Sigmoid colon (tissue), 4 donors: ENCODE data around the gene RHBG.

Experiments
- EP300 ChIP-seq, 4 donors: sonication (generic); formaldehyde crosslinking; IDR thresholded peaks; one replicate each; pipeline ENCODE4 v1.6.1; 2017; ENCODE audit warnings: antibody characterized with exemption in 4 of 4
- POLR2A ChIP-seq, 2 donors: fragments of 450-650 bp; IDR thresholded peaks; one replicate each; pipeline ENCODE4 v1.6.1; 2016; ENCODE audit warnings: antibody characterized with exemption in 2 of 2, mild to moderate bottlenecking in 2 of 2, moderate library complexity in 2 of 2
- POLR2AphosphoS5 ChIP-seq, 4 donors: sonication (generic); formaldehyde crosslinking; IDR thresholded peaks; one replicate each; pipeline ENCODE4 v1.6.1; 2017; ENCODE audit warnings: antibody characterized with exemption in 4 of 4
- TF ChIP-seq, protein P1 (sequence below), 4 experiments: fragments of 450-650 bp in 3 of 4; fragments of 200-600 bp in 1 of 4; IDR thresholded peaks; one replicate each; pipeline ENCODE4 v1.5.1; 2016 to 2019; ENCODE audit warnings: antibody characterized with exemption in 4 of 4, mild to moderate bottlenecking in 3 of 4, moderate library complexity in 2 of 4

GRCh38 chr1:156368889-156369684 lies at the start of gene RHBG:
- no peak for TF ChIP-seq EP300 (IDR thresholded peaks at IDR 0.05)
- TF ChIP-seq, protein P1, sequence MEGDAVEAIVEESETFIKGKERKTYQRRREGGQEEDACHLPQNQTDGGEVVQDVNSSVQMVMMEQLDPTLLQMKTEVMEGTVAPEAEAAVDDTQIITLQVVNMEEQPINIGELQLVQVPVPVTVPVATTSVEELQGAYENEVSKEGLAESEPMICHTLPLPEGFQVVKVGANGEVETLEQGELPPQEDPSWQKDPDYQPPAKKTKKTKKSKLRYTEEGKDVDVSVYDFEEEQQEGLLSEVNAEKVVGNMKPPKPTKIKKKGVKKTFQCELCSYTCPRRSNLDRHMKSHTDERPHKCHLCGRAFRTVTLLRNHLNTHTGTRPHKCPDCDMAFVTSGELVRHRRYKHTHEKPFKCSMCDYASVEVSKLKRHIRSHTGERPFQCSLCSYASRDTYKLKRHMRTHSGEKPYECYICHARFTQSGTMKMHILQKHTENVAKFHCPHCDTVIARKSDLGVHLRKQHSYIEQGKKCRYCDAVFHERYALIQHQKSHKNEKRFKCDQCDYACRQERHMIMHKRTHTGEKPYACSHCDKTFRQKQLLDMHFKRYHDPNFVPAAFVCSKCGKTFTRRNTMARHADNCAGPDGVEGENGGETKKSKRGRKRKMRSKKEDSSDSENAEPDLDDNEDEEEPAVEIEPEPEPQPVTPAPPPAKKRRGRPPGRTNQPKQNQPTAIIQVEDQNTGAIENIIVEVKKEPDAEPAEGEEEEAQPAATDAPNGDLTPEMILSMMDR (IDR thresholded peaks at IDR 0.05) = no peak
- no peak for TF ChIP-seq POLR2A (IDR thresholded peaks at IDR 0.05)
- no peak for TF ChIP-seq POLR2AphosphoS5 (IDR thresholded peaks at IDR 0.05)
